Upper lobe of left lung (tissue), 4 donors: Measurements from ENCODE around the gene PHAF1.

Experiments used
- EP300 ChIP-seq, 4 donors: sonication (generic); formaldehyde crosslinking; IDR thresholded peaks; one replicate each; pipeline ENCODE4 v1.5.1; 2017; ENCODE audit warnings: antibody characterized with exemption in 4 of 4, control low read depth in 2 of 4
- POLR2A ChIP-seq, 4 donors: fragments of 450-650 bp; IDR thresholded peaks; one replicate each; pipeline ENCODE4 v1.5.1; 2016 to 2017; ENCODE audit warnings: antibody characterized with exemption in 4 of 4, mild to moderate bottlenecking in 2 of 4
- POLR2AphosphoS5 ChIP-seq, 2 donors: sonication (generic); formaldehyde crosslinking; IDR thresholded peaks; one replicate each; pipeline ENCODE4 v1.5.1; 2017; ENCODE audit warnings: antibody characterized with exemption in 2 of 2
- TF ChIP-seq, protein P1 (sequence below), 6 experiments: fragments of 450-650 bp in 4 of 6; fragments of 200-600 bp in 2 of 6; sonication (generic) in 2 of 6; IDR thresholded peaks; one replicate each; pipeline ENCODE4 v1.5.1; 2016 to 2019; ENCODE audit warnings: antibody characterized with exemption in 6 of 6

DNA sequence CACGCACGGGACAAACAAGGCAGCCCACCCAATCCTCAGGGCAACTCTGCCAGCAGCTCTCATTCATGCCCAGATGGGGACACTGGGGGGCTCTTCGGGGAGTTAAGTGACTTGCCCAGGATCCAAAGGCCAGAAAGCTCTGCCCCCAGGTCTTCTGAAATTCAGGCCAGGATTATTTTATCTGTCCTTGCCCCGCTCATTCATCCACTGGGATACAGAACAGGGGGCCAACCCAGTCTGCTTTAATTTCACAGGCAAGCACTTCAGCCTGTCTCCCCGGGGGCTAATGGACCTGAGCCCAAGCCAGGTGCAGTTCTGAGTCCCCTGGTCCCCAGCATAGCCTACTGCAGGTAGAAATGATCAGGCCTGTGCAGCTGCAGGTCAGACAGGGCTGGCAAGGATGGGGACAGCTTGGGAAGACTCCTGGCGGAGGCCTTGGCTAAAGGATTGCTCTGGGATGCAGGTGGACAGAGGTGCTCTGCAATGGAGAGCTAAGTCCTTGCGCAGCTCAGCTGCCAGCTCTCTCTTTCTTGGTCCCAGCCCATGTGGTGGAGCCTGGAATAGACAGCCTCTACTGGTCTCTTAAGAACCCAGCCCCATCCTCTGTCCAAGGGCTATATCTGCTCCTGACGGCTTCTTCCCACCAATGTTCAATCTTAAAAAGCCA is 41.8 kb downstream of the PHAF1 start:
- TF ChIP-seq POLR2A (IDR thresholded peaks at IDR 0.05) = no peak
- TF ChIP-seq, protein P1, sequence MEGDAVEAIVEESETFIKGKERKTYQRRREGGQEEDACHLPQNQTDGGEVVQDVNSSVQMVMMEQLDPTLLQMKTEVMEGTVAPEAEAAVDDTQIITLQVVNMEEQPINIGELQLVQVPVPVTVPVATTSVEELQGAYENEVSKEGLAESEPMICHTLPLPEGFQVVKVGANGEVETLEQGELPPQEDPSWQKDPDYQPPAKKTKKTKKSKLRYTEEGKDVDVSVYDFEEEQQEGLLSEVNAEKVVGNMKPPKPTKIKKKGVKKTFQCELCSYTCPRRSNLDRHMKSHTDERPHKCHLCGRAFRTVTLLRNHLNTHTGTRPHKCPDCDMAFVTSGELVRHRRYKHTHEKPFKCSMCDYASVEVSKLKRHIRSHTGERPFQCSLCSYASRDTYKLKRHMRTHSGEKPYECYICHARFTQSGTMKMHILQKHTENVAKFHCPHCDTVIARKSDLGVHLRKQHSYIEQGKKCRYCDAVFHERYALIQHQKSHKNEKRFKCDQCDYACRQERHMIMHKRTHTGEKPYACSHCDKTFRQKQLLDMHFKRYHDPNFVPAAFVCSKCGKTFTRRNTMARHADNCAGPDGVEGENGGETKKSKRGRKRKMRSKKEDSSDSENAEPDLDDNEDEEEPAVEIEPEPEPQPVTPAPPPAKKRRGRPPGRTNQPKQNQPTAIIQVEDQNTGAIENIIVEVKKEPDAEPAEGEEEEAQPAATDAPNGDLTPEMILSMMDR (IDR thresholded peaks at IDR 0.05) = no peak
- TF ChIP-seq EP300 (IDR thresholded peaks at IDR 0.05) = no peak
- no peak for TF ChIP-seq POLR2AphosphoS5 (IDR thresholded peaks at IDR 0.05)
